ENCODE measurements around the gene ETS2. TPM values are rescaled to one million over a fixed set of nuclear protein-coding genes. Genes with fewer than 3 reads are reported as not detected.
"Not testable (repeated sequence)": the region's sequence is repeated elsewhere in the genome, so short reads cannot be mapped to it uniquely, and the experiment has no call there.

ETS2 gene
- total RNA-seq, 1 donor from 2014 or later, result 68.9 TPM

- DNase-seq, result no peak
Measured at GRCh38 chr21:38839328-38840286, 33.9 kb downstream of the ETS2 start.

DNA sequence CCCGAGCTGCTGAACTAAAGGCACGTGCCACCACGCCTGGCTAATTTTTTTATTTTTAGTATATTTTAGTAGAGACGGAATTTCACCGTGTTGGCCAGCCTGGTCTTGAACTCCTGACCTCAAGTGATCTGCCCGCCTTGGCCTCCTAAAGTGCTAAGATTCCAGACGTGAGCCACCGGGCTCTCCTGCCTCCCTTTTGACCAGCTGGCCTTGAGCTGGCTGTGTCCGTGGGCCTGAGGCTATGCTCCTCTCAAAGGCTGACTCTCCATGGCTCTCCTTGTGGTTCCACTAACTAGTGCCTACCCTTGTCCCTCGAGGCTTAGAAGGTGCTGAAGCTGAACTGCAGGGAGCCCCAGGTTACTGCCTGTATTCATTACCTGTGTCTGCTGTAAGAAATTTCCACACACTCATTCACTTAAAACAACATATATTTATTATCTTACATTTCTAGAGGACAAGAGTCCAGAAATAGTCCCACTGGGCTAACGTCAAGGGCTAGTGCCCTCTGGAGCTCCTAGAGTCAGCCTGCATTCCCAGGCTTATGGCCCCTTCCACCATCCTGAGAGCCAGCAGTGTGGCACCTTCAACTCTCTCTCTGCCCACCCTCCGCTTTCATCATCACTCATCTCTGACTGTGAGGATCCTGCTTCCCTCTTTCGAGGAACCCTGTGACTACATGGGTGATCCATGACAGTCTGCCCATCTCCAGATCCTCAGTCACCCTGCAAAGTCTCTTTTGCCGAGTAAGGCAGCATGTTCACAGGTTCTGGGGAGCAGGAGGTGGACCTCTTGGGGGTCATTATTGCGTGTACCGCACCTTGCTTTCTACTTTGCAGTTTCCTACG lies 34.9 kb downstream of the ETS2 start:
- DNase-seq, result no peak

DNA sequence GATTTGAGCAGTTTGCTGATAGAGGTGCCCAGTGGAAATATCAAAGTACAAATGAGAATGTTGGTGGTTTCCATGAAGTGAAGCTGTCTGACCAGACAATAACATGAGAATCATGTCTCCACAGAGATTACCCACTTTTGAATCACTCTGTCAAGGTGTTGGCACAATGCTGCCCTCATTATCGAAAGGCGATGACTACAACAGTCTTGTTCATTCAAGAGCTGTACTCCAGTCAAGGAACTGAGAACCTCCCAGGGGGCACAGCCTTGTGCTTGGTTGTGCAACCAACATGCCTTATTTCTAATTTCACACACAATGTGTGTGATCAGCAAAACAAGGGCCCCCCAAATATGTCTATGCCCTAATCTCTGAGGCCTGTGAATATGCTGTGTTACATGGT lies 35.7 kb downstream of the ETS2 start:
- no peak for DNase-seq

GRCh38 chr21:38842079-38842478 lies 36.4 kb downstream of the ETS2 start:
- no peak for DNase-seq

DNA sequence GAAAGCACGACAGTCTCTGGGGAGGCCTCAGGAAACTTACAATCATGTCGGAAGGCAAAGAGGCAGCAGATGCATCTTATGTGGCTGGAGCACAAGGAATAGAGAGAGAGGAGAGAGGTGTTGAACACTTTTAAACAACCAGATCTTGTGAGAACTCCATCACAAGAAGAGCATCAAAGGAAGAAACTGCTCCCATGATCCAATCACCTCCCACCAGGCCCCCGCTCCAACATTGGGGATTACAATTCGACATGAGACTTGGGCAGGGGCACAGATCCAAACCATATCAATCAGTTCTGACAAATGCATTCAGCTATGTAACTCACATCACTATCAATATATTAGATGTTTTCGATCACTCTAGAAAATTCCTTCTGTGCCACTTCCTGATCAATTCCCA lies 37.6 kb downstream of the ETS2 start:
- DNase-seq, result no peak

DNA sequence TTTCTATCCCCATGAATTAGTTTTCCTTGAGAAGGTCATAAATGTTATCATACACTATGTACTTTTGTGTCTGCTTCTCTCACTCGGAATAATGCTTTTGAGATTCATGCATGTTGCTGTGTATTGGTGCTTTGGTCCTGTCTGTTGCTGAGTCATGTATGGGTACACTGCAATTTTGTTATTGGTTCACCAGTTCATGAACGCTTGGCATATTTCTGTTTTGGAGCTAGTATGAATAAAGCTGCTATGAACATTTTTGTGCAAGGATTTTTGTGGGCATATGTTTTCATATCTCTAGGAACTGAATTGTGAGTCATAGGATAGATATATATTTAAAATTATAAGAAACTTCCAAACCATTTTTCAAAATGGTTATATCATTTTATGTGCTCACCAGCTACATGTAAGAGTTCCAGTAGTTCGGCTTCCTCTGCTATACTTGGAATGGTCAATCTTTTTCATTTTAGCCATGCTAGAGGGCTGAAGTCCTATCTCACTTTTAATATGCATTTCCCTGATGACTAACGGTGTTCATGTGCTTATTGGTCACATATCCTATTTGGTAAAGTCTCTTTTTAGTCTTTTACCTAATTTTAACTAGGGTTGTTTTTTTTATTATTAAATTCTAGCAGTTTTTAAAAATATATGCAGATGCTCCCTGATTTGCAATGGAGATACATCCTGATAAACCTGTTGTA lies 38.2 kb downstream of the ETS2 start:
- no peak for DNase-seq

DNA sequence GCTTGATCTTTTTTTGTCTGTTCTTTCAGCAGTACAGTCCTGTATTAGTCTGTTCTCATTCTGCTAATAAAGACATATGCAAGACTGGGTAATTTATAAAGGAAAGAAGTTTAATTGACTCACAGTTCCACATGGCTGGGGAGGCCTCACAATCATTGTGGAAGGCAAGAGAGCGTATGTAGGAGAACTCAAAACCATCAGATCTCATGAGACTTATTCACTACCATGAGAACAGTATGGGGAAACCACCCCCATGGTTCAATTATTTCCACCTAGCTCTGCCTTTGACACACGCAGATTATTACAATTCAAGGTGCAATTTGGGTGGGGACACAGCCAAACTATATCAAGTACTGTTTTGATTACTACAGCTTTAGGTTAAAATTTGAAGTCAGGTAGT lies 39.6 kb downstream of the ETS2 start:
- not testable (repeated sequence) for DNase-seq

DNA sequence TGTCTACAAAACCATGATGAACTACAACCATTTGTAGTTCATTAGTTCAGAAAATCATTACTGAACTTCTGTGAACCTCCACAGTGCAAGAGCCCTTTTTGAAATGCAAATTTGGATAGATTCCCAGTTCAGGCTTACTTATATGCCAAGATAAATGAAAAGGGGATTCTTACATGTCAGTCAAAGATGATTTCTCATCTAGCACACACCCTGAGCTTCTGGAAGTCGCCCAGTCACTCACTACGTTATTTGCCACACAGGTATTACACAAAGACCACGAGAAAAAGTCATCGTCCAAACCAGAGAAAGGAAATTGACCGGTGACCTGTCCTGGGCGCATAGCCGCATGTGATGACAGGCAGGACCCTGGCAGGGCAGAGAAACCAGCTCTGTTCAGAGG lies 41.8 kb downstream of the ETS2 start:
- DNase-seq, result peak; percentile 53

DNA sequence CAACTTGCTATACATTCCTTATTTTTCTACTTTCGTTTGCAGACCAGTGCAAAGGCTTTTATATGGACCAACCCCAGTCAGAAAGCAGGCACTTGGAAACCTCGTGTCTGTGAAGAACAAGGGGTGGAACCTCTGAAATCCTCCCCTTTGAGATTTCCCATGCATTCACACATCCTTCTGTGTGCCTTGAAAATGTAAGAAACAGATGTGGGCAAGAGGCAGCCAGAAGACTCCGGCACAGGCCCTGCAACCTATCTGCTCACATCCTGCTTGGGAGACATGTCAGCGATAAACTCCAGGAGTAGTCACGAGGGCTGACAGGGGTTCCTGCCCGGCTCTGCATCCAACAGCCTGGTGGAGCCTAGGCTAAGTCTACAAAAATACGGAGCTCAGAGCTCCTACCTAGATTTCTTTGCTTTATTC lies 42.5 kb downstream of the ETS2 start:
- peak; percentile 54 for DNase-seq

DNA sequence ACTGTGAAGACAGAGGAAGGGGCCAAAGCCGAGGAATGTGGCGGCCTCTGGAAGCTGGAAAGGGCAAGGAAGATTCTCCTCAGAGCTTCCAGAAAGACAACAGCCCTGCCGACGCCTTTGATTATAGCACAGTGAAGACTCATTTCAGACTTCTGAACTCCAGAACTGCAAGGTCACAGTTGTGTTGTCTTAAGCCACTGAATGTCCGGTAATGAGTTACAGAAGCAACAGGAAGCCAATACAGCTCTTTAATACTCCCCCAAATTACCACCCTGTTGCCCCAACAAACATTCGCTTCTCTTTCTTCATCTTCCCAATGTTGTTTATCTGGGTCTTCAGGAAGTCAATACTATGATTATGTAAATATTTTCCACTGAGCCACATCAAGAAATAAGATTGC lies 44.0 kb downstream of the ETS2 start:
- no peak for DNase-seq

DNA sequence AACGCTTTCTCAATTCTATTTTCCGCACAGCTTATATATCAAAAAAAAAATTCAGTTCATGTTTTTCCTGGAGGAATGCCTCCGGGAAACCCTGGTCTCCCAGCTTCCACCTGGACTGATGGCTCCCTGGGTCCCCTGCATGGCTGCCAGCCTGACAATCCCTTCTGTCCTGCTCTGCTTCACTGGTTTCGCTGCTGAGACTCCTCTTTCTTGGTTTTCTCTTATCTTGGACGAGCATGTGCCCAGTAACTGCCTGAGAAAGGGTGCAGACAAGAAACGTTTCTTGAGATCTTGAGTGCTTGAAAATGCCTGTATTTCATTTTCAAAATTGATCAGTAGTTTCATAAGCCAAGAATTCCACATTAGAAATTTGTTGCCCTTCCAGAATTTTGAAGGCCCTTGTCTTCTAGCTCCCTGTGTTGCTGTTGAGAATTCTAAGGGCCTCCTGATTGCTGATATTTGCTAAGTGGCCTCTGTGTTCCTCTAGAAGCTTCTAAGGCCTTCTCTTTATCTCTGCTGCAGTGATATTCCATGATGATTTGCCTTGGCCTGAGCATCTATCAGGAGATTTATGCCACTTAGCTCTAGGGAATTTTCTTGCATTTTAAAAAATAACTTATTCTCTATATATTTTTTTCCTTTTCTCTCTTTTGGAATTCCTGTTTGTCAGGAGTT lies 44.7 kb downstream of the ETS2 start:
- no peak for DNase-seq

GRCh38 chr21:38851101-38851500 lies 45.4 kb downstream of the ETS2 start:
- DNase-seq, result no peak

DNA sequence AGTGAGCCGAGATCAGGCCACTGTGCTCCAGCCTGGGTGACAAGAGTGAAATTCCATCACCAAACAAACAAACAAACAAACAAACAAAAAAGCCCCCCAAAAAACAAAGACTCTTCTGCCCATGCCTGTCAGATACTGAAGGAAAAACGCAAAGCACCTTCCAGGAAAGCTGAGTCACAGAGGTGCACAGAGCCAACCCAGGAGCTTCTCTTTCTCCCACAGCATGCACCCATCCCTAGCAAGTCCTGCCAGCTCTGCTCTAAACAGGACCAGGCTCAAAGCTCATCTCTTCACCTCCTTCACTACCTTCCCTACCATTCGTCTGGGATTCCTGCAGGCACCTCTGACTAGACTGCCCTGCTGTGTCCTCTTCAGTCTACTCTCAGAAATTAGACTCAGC lies 46.5 kb downstream of the ETS2 start:
- no peak for DNase-seq

- DNase-seq, result no peak
Measured at GRCh38 chr21:38852708-38853107, 47.0 kb downstream of the ETS2 start.

DNA sequence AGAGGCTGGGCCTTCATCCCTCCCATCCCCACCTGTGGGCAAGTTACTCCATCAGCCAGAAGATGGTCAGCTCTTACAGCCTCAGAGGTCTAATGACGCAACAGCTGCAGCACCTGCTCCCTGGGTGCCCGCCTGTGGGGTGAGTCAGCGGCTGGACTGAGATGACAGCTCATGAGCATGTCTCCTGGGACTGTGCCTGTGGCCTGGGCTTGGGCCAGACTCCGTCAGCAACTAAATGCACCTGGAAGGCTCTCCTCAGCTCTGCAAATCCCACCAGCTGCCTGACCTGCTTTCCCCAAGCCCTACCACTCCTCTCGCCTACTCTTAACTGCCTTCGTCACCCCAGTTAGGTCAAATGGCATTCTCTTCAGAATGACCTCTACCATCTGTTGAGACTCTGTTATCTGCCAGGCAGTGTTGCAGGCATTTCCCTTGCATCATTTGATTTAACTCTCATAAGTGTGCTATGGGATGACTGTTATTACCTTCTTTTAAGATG lies 47.7 kb downstream of the ETS2 start:
- peak; percentile 27 for DNase-seq

- peak; percentile 44 for DNase-seq
Measured at GRCh38 chr21:38857152-38857825, 51.6 kb downstream of the ETS2 start.

- DNase-seq, result peak; percentile 35
Measured at GRCh38 chr21:38858026-38858811, 52.5 kb downstream of the ETS2 start.

- DNase-seq, result no peak
Measured at GRCh38 chr21:38858812-38859205, 53.1 kb downstream of the ETS2 start.

- DNase-seq, result no peak
Measured at GRCh38 chr21:38859852-38860251, 54.1 kb downstream of the ETS2 start.

GRCh38 chr21:38861056-38861455 lies 55.3 kb downstream of the ETS2 start:
- no peak for DNase-seq
